Measurements from ENCODE around the gene SOX8. TPM values are rescaled to one million over a fixed set of nuclear protein-coding genes. Genes with fewer than 3 reads are reported as not detected.
"Not testable (repeated sequence)": the region's sequence is repeated elsewhere in the genome, so short reads cannot be mapped to it uniquely, and the experiment has no call there.

The SOX8 gene
- total and polyA plus RNA-seq, 2 donors from 2014 or later: 0.17 to 1.0 TPM

GRCh38 chr16:1020591-1020990 is 39.0 kb downstream of the SOX8 start:
- no peaks in the 10 kb centered on the region for H3K9me3 ChIP-seq (ENCODE audit: control insufficient read depth in 2 of 3, insufficient read depth in 1 of 3, low read length in 3 of 3)
- H3K4me1 ChIP-seq (ENCODE audit: control insufficient read depth in 2 of 3, insufficient read depth in 2 of 3, low read depth in 1 of 3, low read length in 3 of 3): peaks cover 0 to 2% (median 0%) of the 10 kb centered on the region in 3 donors
- TF ChIP-seq, protein P1, sequence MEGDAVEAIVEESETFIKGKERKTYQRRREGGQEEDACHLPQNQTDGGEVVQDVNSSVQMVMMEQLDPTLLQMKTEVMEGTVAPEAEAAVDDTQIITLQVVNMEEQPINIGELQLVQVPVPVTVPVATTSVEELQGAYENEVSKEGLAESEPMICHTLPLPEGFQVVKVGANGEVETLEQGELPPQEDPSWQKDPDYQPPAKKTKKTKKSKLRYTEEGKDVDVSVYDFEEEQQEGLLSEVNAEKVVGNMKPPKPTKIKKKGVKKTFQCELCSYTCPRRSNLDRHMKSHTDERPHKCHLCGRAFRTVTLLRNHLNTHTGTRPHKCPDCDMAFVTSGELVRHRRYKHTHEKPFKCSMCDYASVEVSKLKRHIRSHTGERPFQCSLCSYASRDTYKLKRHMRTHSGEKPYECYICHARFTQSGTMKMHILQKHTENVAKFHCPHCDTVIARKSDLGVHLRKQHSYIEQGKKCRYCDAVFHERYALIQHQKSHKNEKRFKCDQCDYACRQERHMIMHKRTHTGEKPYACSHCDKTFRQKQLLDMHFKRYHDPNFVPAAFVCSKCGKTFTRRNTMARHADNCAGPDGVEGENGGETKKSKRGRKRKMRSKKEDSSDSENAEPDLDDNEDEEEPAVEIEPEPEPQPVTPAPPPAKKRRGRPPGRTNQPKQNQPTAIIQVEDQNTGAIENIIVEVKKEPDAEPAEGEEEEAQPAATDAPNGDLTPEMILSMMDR (IDR thresholded peaks at IDR 0.05; ENCODE audit: borderline replicate concordance, extremely low read depth, insufficient read depth): no peak
- H3K27ac ChIP-seq (ENCODE audit: low read depth in 2 of 2, low read length in 2 of 2): no peak overlapping the region
- intact Hi-C loops (cut with DNase I): no loop called here
- H3K9ac ChIP-seq (ENCODE audit: low read length in 3 of 3): no peak overlapping the region
- DNase-seq: no peak
- H3K36me3 ChIP-seq (ENCODE audit: control insufficient read depth in 2 of 3, insufficient read depth in 3 of 3, low read length in 3 of 3): no peaks in the 10 kb centered on the region
- no peaks in the 10 kb centered on the region for H3K27me3 ChIP-seq (ENCODE audit: control insufficient read depth, insufficient read depth, low read length)
- FAIRE-seq: no peak
- no peak overlapping the region for H3K4me3 ChIP-seq (ENCODE audit: low read length in 3 of 3)

GRCh38 chr16:1021553-1022160 is 40.1 kb downstream of the SOX8 start:
- FAIRE-seq (no peak), DNase-seq (no peak)
- Histone ChIP-seq H3K9ac (ENCODE audit: low read length in 3 of 3) (no peak overlapping the region), H3K4me3 (ENCODE audit: low read length in 3 of 3) (no peak overlapping the region), H3K4me1 (ENCODE audit: control insufficient read depth in 2 of 3, insufficient read depth in 2 of 3, low read depth in 1 of 3, low read length in 3 of 3) (peaks cover 0 to 2% (median 0%) of the 10 kb centered on the region in 3 donors), H3K27me3 (ENCODE audit: control insufficient read depth, insufficient read depth, low read length) (no peaks in the 10 kb centered on the region), H3K36me3 (ENCODE audit: control insufficient read depth in 2 of 3, insufficient read depth in 3 of 3, low read length in 3 of 3) (no peaks in the 10 kb centered on the region), H3K27ac (ENCODE audit: low read depth in 2 of 2, low read length in 2 of 2) (no peak overlapping the region), H3K9me3 (ENCODE audit: control insufficient read depth in 2 of 3, insufficient read depth in 1 of 3, low read length in 3 of 3) (no peaks in the 10 kb centered on the region)
- intact Hi-C loops (cut with DNase I): no loop called here
- TF ChIP-seq, protein P1 (IDR thresholded peaks at IDR 0.05; ENCODE audit: borderline replicate concordance, extremely low read depth, insufficient read depth): no peak

DNA sequence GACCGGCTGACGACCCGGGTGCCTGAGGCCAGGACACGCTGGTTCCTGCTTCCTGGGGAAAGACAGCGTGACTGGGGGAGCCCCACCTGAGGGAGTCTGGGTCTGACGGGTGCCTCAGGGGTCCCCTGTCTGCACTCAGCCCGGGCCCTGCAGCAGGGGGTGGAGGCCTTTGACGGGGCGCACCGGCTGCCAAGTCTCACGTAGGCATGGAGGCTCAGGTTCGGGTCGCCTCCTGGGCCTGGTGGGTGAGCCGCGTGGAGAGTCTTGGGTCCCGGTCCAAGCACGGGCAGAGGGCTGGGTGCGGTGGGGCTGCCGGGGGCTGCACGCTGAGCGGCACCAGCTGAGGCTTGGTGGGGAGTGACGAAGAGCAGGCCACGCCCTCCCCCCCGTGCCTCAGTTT is 40.9 kb downstream of the SOX8 start:
- TF ChIP-seq, protein P1 (IDR thresholded peaks at IDR 0.05; ENCODE audit: borderline replicate concordance, extremely low read depth, insufficient read depth): no peak
- no peak for DNase-seq
- Histone ChIP-seq H3K9ac (ENCODE audit: low read length in 3 of 3) (no peak overlapping the region), H3K4me1 (ENCODE audit: control insufficient read depth in 2 of 3, insufficient read depth in 2 of 3, low read depth in 1 of 3, low read length in 3 of 3) (peaks cover 0 to 2% (median 0%) of the 10 kb centered on the region in 3 donors), H3K27me3 (ENCODE audit: control insufficient read depth, insufficient read depth, low read length) (no peaks in the 10 kb centered on the region), H3K4me3 (ENCODE audit: low read length in 3 of 3) (no peak overlapping the region), H3K36me3 (ENCODE audit: control insufficient read depth in 2 of 3, insufficient read depth in 3 of 3, low read length in 3 of 3) (no peaks in the 10 kb centered on the region), H3K9me3 (ENCODE audit: control insufficient read depth in 2 of 3, insufficient read depth in 1 of 3, low read length in 3 of 3) (no peaks in the 10 kb centered on the region), H3K27ac (ENCODE audit: low read depth in 2 of 2, low read length in 2 of 2) (no peak overlapping the region)
- intact Hi-C loops (cut with DNase I): no loop called here
- no peak for FAIRE-seq

- H3K27me3 ChIP-seq (ENCODE audit: control insufficient read depth, insufficient read depth, low read length): no peaks in the 10 kb centered on the region
- peak in 2 of 5 donors; percentile 46 to 50 for DNase-seq
Measured at GRCh38 chr16:1024138-1024537, 42.6 kb downstream of the SOX8 start.

DNA sequence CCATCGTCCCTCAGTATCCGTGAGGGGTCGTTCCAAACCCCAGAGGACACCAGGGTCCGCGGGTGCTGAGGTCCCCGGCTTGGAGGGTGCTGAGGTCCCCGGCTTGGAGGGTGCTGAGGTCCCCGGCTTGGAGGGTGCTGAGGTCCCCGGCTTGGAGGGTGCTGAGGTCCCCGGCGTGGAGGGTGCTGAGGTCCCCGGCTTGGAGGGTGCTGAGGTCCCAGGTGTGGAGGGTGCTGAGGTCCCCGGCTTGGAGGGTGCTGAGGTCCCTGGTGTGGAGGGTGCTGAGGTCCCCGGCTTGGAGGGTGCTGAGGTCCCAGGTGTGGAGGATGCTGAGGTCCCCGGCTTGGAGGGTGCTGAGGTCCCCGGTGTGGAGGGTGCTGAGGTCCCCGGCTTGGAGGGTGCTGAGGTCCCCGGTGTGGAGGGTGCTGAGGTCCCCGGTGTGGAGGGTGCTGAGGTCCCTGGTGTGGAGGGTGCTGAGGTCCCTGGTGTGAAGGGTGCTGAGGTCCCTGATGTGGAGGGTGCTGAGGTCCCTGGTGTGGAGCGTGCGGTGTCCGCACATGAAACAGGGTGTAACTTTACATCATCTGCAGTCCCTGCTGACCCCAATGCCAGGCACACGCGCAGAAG is 43.7 kb downstream of the SOX8 start:
- DNase-seq: peak in 2 of 5 donors; percentile 78 to 92
- H3K27ac ChIP-seq (ENCODE audit: low read depth in 2 of 2, low read length in 2 of 2); H3K36me3 ChIP-seq (ENCODE audit: control insufficient read depth in 2 of 3, insufficient read depth in 3 of 3, low read length in 3 of 3); H3K4me1 ChIP-seq (ENCODE audit: control insufficient read depth in 2 of 3, insufficient read depth in 2 of 3, low read depth in 1 of 3, low read length in 3 of 3); H3K27me3 ChIP-seq (ENCODE audit: control insufficient read depth, insufficient read depth, low read length); intact Hi-C loops (cut with DNase I); H3K4me3 ChIP-seq (ENCODE audit: low read length in 3 of 3); FAIRE-seq; H3K9ac ChIP-seq (ENCODE audit: low read length in 3 of 3); H3K9me3 ChIP-seq (ENCODE audit: control insufficient read depth in 2 of 3, insufficient read depth in 1 of 3, low read length in 3 of 3): not testable (repeated sequence)

More at GRCh38 chr16:1024138-1024537, 42.6 kb downstream of the SOX8 start:
- H3K4me3 ChIP-seq (ENCODE audit: low read length in 3 of 3): no peak overlapping the region
- H3K27ac ChIP-seq (ENCODE audit: low read depth in 2 of 2, low read length in 2 of 2): no peak overlapping the region
- no peaks in the 10 kb centered on the region for H3K9me3 ChIP-seq (ENCODE audit: control insufficient read depth in 2 of 3, insufficient read depth in 1 of 3, low read length in 3 of 3)
- H3K9ac ChIP-seq (ENCODE audit: low read length in 3 of 3): no peak overlapping the region
- intact Hi-C loops (cut with DNase I): no loop called here
- H3K36me3 ChIP-seq (ENCODE audit: control insufficient read depth in 2 of 3, insufficient read depth in 3 of 3, low read length in 3 of 3): no peaks in the 10 kb centered on the region
- no peak for FAIRE-seq
- H3K4me1 ChIP-seq (ENCODE audit: control insufficient read depth in 2 of 3, insufficient read depth in 2 of 3, low read depth in 1 of 3, low read length in 3 of 3): peaks cover 0 to 2% (median 0%) of the 10 kb centered on the region in 3 donors
- TF ChIP-seq, protein P1 (IDR thresholded peaks at IDR 0.05; ENCODE audit: borderline replicate concordance, extremely low read depth, insufficient read depth): no peak
